CD4-positive, alpha-beta T cell (primary cell): Measurements from ENCODE around the gene GRIN2B. TPM values are rescaled to one million over a fixed set of nuclear protein-coding genes. Genes with fewer than 3 reads are reported as not detected.

Experiments
- ATAC-seq: fragments of 200-7000 bp; cut with Tn5 transposase; one replicate; pipeline ENCODE4 v1.10.0; 2022; ENCODE audit warnings: mild to moderate bottlenecking; ENCODE audit not compliant: poor library complexity
- CTCF ChIA-PET: fragments of 350-600 bp; sonication (Branson Sonifier 250); formaldehyde crosslinking; loops from one replicate; lab custom pipeline; 2021; ENCODE audit warnings: antibody characterized with exemption, inconsistent platforms; lab: Charles Lee
- POLR2A ChIA-PET: fragments of 350-600 bp; sonication (Branson Sonifier 250); formaldehyde crosslinking; loops from one replicate; lab custom pipeline; 2021; ENCODE audit warnings: antibody characterized with exemption, inconsistent platforms; lab: Charles Lee
- DNase-seq, 14 experiments: peaks; one replicate each; pipeline ENCODE4 v3.0.0-alpha.2; 2013 to 2020; ENCODE audit warnings: mixed read lengths in 2 of 14
- H3K27ac ChIP-seq, 2 donors: one replicate each; pipeline versions ENCODE4 v1.5.1 to v1.7.0; 2013; ENCODE audit warnings: low read length in 2 of 2, low read depth in 1 of 2, mild to moderate bottlenecking in 1 of 2
- H3K27me3 ChIP-seq, 2 experiments: 1 replicate in 1 of 2; 2 replicates in 1 of 2; pipeline versions ENCODE4 v1.6.1 to v1.7.0; 2013; ENCODE audit warnings: low read length in 2 of 2, control low read depth in 1 of 2, mild to moderate bottlenecking in 1 of 2, moderate library complexity in 1 of 2; ENCODE audit not compliant: insufficient read depth in 2 of 2, control insufficient read depth in 1 of 2
- H3K36me3 ChIP-seq: one replicate; pipeline ENCODE4 v1.6.1; 2013; ENCODE audit warnings: low read length, control low read depth; ENCODE audit not compliant: insufficient read depth
- H3K4me1 ChIP-seq: one replicate; pipeline ENCODE4 v1.6.1; 2013; ENCODE audit warnings: low read length, control low read depth; ENCODE audit not compliant: insufficient read depth
- H3K4me3 ChIP-seq: one replicate; pipeline ENCODE4 v1.5.1; 2013; ENCODE audit warnings: mild to moderate bottlenecking, low read length, moderate library complexity
- H3K9me3 ChIP-seq, 2 experiments: 1 replicate in 1 of 2; 2 replicates in 1 of 2; pipeline versions ENCODE4 v1.6.1 to v1.7.0; 2013; ENCODE audit warnings: low read length in 2 of 2, mild to moderate bottlenecking in 2 of 2, control low read depth in 1 of 2, moderate library complexity in 1 of 2; ENCODE audit not compliant: control insufficient read depth in 1 of 2, insufficient read depth in 1 of 2
- H3K27ac Mint-ChIP-seq: one replicate; pipeline ENCODE4 v1.8.0; 2020; ENCODE audit warnings: mixed read lengths
- H3K27me3 Mint-ChIP-seq: one replicate; pipeline ENCODE4 v1.8.0; 2021; ENCODE audit warnings: mixed read lengths
- H3K36me3 Mint-ChIP-seq: one replicate; pipeline ENCODE4 v1.8.0; 2021; ENCODE audit warnings: low read depth, mixed read lengths
- H3K4me1 Mint-ChIP-seq: one replicate; pipeline ENCODE4 v1.8.0; 2021; ENCODE audit warnings: low read depth, mixed read lengths
- H3K4me3 Mint-ChIP-seq: one replicate; pipeline ENCODE4 v1.8.0; 2020; ENCODE audit warnings: mild to moderate bottlenecking, mixed read lengths
- H3K9me3 Mint-ChIP-seq: one replicate; pipeline ENCODE4 v1.8.0; 2020; ENCODE audit warnings: mixed read lengths
- intact Hi-C, 2 experiments: fragments of 100-400 bp; cut with DNase I in 1 of 2; cut with micrococcal nuclease in 1 of 2; formaldehyde crosslinking; loops; one replicate each; pipeline versions ENCODE4 v1.15.1 to v1.9.0; 2023 to 2025; cut with DNase I, micrococcal nuclease
- total RNA-seq, 174 experiments: library from RNA in 2 of 174; stranded (reverse) in 2 of 174; gene quantifications; one replicate each; pipeline ENCODE4 v1.2.3 and lab custom pipeline; 2021 to 2026
- TF ChIP-seq, protein P1 (sequence below): fragments of 200-600 bp; IDR thresholded peaks from one replicate; pipeline ENCODE4 v1.8.0; 2022; ENCODE audit warnings: antibody characterized with exemption, mild to moderate bottlenecking

Gene GRIN2B
- total RNA-seq, 2 experiments from 2014 or later, result not detected

GRCh38 chr12:14018080-14018479 lies 36.7 kb upstream of the GRIN2B start:
- ATAC-seq (no peak), DNase-seq (no peak)
- Mint-ChIP-seq H3K36me3 (no peaks in the 10 kb centered on the region), H3K4me3 (no peak overlapping the region), H3K4me1 (no peaks in the 10 kb centered on the region), H3K27ac (no peak overlapping the region), H3K9me3 (no peaks in the 10 kb centered on the region), H3K27me3 (no peaks in the 10 kb centered on the region)
- H3K27me3 ChIP-seq, result no peaks in the 10 kb centered on the region
- H3K27ac ChIP-seq, result no peak overlapping the region
- TF ChIP-seq, protein P1, sequence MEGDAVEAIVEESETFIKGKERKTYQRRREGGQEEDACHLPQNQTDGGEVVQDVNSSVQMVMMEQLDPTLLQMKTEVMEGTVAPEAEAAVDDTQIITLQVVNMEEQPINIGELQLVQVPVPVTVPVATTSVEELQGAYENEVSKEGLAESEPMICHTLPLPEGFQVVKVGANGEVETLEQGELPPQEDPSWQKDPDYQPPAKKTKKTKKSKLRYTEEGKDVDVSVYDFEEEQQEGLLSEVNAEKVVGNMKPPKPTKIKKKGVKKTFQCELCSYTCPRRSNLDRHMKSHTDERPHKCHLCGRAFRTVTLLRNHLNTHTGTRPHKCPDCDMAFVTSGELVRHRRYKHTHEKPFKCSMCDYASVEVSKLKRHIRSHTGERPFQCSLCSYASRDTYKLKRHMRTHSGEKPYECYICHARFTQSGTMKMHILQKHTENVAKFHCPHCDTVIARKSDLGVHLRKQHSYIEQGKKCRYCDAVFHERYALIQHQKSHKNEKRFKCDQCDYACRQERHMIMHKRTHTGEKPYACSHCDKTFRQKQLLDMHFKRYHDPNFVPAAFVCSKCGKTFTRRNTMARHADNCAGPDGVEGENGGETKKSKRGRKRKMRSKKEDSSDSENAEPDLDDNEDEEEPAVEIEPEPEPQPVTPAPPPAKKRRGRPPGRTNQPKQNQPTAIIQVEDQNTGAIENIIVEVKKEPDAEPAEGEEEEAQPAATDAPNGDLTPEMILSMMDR, result no peak
- no peaks in the 10 kb centered on the region for H3K4me1 ChIP-seq
- intact Hi-C loops, result no loop called here
- H3K9me3 ChIP-seq, result no peaks in the 10 kb centered on the region
- POLR2A ChIA-PET, result no interaction called here
- H3K4me3 ChIP-seq, result no peak overlapping the region
- H3K36me3 ChIP-seq, result no peaks in the 10 kb centered on the region
- CTCF ChIA-PET, result no interaction called here

DNA sequence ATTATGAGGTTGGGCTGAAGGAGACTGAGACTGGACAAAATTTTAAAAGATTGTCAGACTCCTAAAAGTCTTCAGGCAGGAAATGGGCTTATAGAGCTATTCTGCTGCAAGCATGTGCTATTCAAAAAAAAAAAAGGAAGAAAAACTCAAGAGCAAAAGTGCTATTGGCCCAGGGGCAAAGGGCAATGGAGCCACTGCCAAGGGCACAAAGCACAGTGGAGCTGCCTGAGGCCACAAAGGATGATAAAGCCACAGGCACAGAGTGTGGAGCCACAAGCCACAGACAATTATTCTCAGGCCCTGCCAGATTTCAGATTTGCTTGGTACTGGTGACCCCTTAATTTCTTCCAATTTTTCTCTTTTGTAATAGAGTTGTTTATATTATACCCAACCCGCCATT lies 29.6 kb upstream of the GRIN2B start:
- ChIA-PET CTCF (no interaction called here), POLR2A (no interaction called here)
- TF ChIP-seq, protein P1, result no peak
- Histone ChIP-seq H3K4me1 (no peaks in the 10 kb centered on the region), H3K27ac (no peak overlapping the region), H3K27me3 (no peaks in the 10 kb centered on the region), H3K9me3 (no peaks in the 10 kb centered on the region), H3K4me3 (no peak overlapping the region), H3K36me3 (no peaks in the 10 kb centered on the region)
- Mint-ChIP-seq H3K27me3 (no peaks in the 10 kb centered on the region), H3K9me3 (peaks cover 2% of the 10 kb centered on the region), H3K4me3 (no peak overlapping the region), H3K36me3 (no peaks in the 10 kb centered on the region), H3K27ac (no peak overlapping the region), H3K4me1 (no peaks in the 10 kb centered on the region)
- intact Hi-C loops, result no loop called here
- DNase-seq (no peak), ATAC-seq (no peak)

- TF ChIP-seq, protein P1, result no peak
- intact Hi-C loops, result no loop called here
Observed at GRCh38 chr12:14007639-14008038, 26.2 kb upstream of the GRIN2B start.

More at GRCh38 chr12:14007639-14008038, 26.2 kb upstream of the GRIN2B start:
- Histone ChIP-seq H3K4me3 (no peak overlapping the region), H3K36me3 (no peaks in the 10 kb centered on the region), H3K9me3 (no peaks in the 10 kb centered on the region), H3K27ac (no peak overlapping the region), H3K4me1 (no peaks in the 10 kb centered on the region), H3K27me3 (no peaks in the 10 kb centered on the region)
- ChIA-PET POLR2A (no interaction called here), CTCF (interaction anchor here (1.2 kb wide), 1 partner anchor 12 kb away, joined by 3 read pairs; no protein-coding TSS in a partner anchor)
- Mint-ChIP-seq H3K27ac (no peak overlapping the region), H3K27me3 (no peaks in the 10 kb centered on the region), H3K4me1 (no peaks in the 10 kb centered on the region), H3K9me3 (peaks cover 10% of the 10 kb centered on the region), H3K4me3 (no peak overlapping the region), H3K36me3 (no peaks in the 10 kb centered on the region)
- ATAC-seq (no peak), DNase-seq (no peak)
